GM21825 (cell line): ENCODE measurements around the gene CDK12.
"Not testable (repeated sequence)": the region's sequence is repeated elsewhere in the genome, so short reads cannot be mapped to it uniquely, and the experiment has no call there.

Source experiments
- ATAC-seq: cut with Tn5 transposase; IDR thresholded peaks from one replicate; pipeline ENCODE4 v1.9.1; 2021; ENCODE audit warnings: mild to moderate bottlenecking, moderate library complexity; ENCODE audit not compliant: unreplicated experiment

Gene CDK12

GRCh38 chr17:39496921-39497320 lies 35.6 kb downstream of the CDK12 start:
- not testable (repeated sequence) for ATAC-seq

GRCh38 chr17:39507511-39507910 lies 46.2 kb downstream of the CDK12 start:
- no peak for ATAC-seq

GRCh38 chr17:39508987-39509386 lies 47.7 kb downstream of the CDK12 start:
- no peak for ATAC-seq

GRCh38 chr17:39513309-39513708 lies 52.0 kb downstream of the CDK12 start:
- ATAC-seq: no peak

GRCh38 chr17:39513915-39514314 lies 52.6 kb downstream of the CDK12 start:
- no peak for ATAC-seq

- no peak for ATAC-seq
Observed at GRCh38 chr17:39517224-39517623, 55.9 kb downstream of the CDK12 start.

- ATAC-seq: no peak
Observed at GRCh38 chr17:39525801-39526506, 64.7 kb downstream of the CDK12 start.

GRCh38 chr17:39527220-39527813 lies 66.0 kb downstream of the CDK12 start:
- no peak for ATAC-seq

GRCh38 chr17:39529455-39529854 lies 68.2 kb downstream of the CDK12 start:
- no peak for ATAC-seq

GRCh38 chr17:39530513-39530912 lies 69.2 kb downstream of the CDK12 start:
- ATAC-seq: no peak

- ATAC-seq: no peak
Observed at GRCh38 chr17:39531252-39531651, 70.0 kb downstream of the CDK12 start.

GRCh38 chr17:39533891-39534290 lies 72.6 kb downstream of the CDK12 start:
- no peak for ATAC-seq

GRCh38 chr17:39534768-39535405 lies 73.6 kb downstream of the CDK12 start:
- ATAC-seq: no peak

- no peak for ATAC-seq
Observed at GRCh38 chr17:39536468-39536867, 75.2 kb downstream of the CDK12 start.

- not testable (repeated sequence) for ATAC-seq
Observed at GRCh38 chr17:39537364-39537763, 76.1 kb downstream of the CDK12 start.

GRCh38 chr17:39538866-39539265 lies 77.6 kb downstream of the CDK12 start:
- ATAC-seq: no peak

- ATAC-seq: no peak
Observed at GRCh38 chr17:39540611-39541010, 79.3 kb downstream of the CDK12 start.

GRCh38 chr17:39541652-39542051 lies 80.4 kb downstream of the CDK12 start:
- no peak for ATAC-seq

GRCh38 chr17:39543176-39543575 lies 81.9 kb downstream of the CDK12 start:
- ATAC-seq: no peak

- ATAC-seq: no peak
Observed at GRCh38 chr17:39543664-39544063, 82.4 kb downstream of the CDK12 start.

- not testable (repeated sequence) for ATAC-seq
Observed at GRCh38 chr17:39544361-39544760, 83.1 kb downstream of the CDK12 start.
